ENCODE results near the gene ZIC2.

- TF ChIP-seq POLR2A (IDR thresholded peaks at IDR 0.05) (no peak), CTCF (IDR thresholded peaks at IDR 0.05) (no peak)
Measured at GRCh38 chr13:100029933-100030332, 48.3 kb downstream of the ZIC2 start.
